ENCODE results near the gene PKIB.

The PKIB gene

DNA sequence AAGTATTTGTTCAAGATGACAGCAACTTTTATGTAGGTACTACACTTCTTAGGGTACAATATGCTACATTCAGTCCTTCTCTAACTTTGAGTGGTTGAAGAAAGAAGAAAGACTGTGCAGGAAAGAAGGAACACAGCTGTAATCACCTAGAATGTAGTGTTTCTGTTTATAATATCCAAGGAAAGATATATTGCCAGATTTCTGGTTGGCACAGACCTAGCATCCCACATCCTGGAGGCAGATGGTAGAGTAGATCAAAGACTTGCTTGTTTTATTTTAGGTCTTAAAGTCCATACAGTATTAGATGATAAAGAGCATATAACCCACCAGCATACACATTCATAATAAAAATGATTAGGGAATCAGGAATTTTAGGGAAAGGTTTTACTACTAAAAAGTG is 156.1 kb downstream of the PKIB start:
- H3K4me3 ChIP-seq (ENCODE audit: low read depth, low read length) = no peak overlapping the region
- DNase-seq (ENCODE audit: low read depth) = no peak

DNA sequence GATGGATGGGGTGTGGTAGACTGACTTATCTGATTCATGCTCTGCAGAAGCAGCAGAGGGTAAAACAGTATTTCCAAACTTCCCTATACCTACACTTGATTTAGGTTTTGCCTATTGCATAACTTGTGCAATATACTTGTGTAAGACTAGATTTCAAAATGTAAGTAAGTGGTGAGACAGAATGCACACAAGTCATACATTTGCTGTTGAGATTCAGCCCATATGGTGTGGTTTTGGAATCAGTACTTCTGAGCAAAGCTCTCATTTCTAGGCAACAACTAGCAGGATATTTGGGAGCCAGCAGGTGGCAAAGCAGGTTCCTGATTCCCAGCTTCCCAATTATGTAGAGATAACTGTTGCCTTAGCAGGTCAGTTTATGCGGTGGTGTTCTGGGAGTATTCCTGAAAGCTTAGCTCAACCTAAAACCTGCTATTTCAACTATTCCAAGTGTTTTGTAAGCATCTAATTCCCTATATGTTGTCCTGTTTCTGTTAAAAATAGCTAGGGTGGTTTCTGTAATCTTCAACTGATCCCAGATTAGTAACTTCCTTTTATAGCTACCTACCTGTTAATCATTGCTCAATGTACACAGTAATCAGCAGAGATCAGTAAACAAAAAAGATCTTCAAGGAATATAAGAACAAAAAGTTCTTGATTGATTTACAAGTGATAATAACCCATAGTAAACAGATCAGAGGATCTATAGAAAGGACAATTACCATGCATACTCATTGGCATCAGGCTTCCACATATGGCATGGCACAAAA is 160.8 kb downstream of the PKIB start:
- DNase-seq (ENCODE audit: low read depth) = no peak
- H3K4me3 ChIP-seq (ENCODE audit: low read depth, low read length) = no peak overlapping the region

DNA sequence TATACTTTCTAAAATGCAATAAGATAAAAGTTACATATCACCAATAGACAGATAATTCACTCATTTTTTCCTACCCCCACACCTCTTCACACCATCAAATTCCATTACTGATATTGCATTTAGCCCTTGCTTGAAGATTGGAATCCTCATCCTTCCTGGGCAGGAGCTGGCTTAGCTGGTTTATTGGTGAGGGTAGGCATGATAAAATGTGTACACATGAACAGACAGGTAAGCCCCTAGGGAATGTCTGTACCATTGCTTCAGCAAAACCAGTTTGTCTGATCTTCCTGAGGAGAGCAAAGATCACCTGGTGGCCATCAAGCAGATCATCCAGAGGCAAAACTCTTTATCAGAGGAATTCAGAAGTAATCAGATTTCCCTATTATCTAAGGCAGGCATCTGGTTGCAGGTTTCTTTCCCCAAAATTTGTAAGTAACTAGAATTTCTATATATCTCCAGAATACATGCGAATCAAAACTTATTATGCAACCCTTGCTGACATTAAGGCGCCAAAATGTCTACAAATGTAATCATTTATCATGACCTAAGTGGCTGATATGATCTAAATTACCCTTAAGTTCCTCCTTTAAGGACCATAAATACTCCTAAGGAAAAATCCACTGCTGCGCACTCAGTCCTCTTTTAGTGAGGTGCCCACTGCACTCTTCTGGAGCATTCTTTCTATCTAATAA is 162.7 kb downstream of the PKIB start:
- DNase-seq (ENCODE audit: low read depth) = no peak

More for the DNA sequence above, 162.7 kb downstream of the PKIB start:
- no peak overlapping the region for H3K4me3 ChIP-seq (ENCODE audit: low read depth, low read length)

Data from skeletal muscle cell (primary cell).